Osteoblast (primary cell): Measurements from ENCODE around the gene CHCT1. TPM values are rescaled to one million over a fixed set of nuclear protein-coding genes. Genes with fewer than 3 reads are reported as not detected.
"Not testable (repeated sequence)": the region's sequence is repeated elsewhere in the genome, so short reads cannot be mapped to it uniquely, and the experiment has no call there.

Experiments
- DNase-seq: peaks from one replicate; pipeline ENCODE4 v3.0.0; 2011; ENCODE audit warnings: low spot score, mixed read lengths; ENCODE audit not compliant: insufficient read length; ENCODE audit errors: missing footprints
- H2AFZ ChIP-seq: 2 replicates; pipeline ENCODE4 v1.6.0; 2011; ENCODE audit warnings: mild to moderate bottlenecking, low read length
- H3K27ac ChIP-seq: 2 replicates; pipeline ENCODE4 v1.5.1; 2011; ENCODE audit warnings: mild to moderate bottlenecking, low read depth, low read length, moderate library complexity
- H3K27me3 ChIP-seq: 2 replicates; pipeline ENCODE4 v1.6.0; 2012; ENCODE audit warnings: mild to moderate bottlenecking, control low read depth, inconsistent platforms, low read length, moderate library complexity; ENCODE audit not compliant: insufficient read depth
- H3K36me3 ChIP-seq: 2 replicates; pipeline ENCODE4 v1.5.1; 2011; ENCODE audit warnings: mild to moderate bottlenecking, low read length, control low read depth, moderate library complexity; ENCODE audit not compliant: insufficient read depth
- H3K4me1 ChIP-seq: 2 replicates; pipeline ENCODE4 v1.5.1; 2011; ENCODE audit warnings: mild to moderate bottlenecking, low read length, control low read depth, moderate library complexity; ENCODE audit not compliant: insufficient read depth
- H3K4me2 ChIP-seq: 2 replicates; pipeline ENCODE4 v1.6.0; 2011; ENCODE audit warnings: mild to moderate bottlenecking, low read length; ENCODE audit not compliant: insufficient read depth
- H3K4me3 ChIP-seq: fragments of 200-600 bp; sonication (generic); 3 replicates; pipeline ENCODE4 v1.5.1; 2012; ENCODE audit warnings: mild to moderate bottlenecking, low read length, inconsistent platforms; ENCODE audit not compliant: insufficient read depth
- H3K79me2 ChIP-seq: 2 replicates; pipeline ENCODE4 v1.6.0; 2012; ENCODE audit warnings: mild to moderate bottlenecking, low read length, control low read depth, inconsistent platforms; ENCODE audit not compliant: insufficient read depth
- H3K9me3 ChIP-seq: 2 replicates; pipeline ENCODE4 v1.5.1; 2011; ENCODE audit warnings: low read depth, low read length, control low read depth
- H4K20me1 ChIP-seq: 2 replicates; pipeline ENCODE4 v1.6.0; 2012; ENCODE audit warnings: mild to moderate bottlenecking, low read length, control low read depth; ENCODE audit not compliant: insufficient read depth
- CTCF ChIP-seq: IDR thresholded peaks from 2 replicates; pipeline ENCODE4 v1.5.1; 2011; ENCODE audit warnings: mild to moderate bottlenecking, low read depth, low read length, moderate library complexity; ENCODE audit errors: extremely low read depth
- total RNA-seq: library from RNA; depleted of rRNA; stranded (reverse); fragments of >200 nt; gene quantifications from 2 replicates; pipeline ENCODE4 v1.2.3, GENCODE V29; 2012

Gene CHCT1
- total RNA-seq, 1 donor, result not detected

GRCh38 chr17:60412701-60413100 lies 9.6 kb upstream of the CHCT1 start:
- Histone ChIP-seq H3K79me2 (no peaks in the 10 kb centered on the region), H3K4me1 (no peaks in the 10 kb centered on the region), H3K9me3 (no peaks in the 10 kb centered on the region), H3K36me3 (no peaks in the 10 kb centered on the region), H3K4me2 (no peak overlapping the region), H3K4me3 (no peak overlapping the region), H3K27ac (no peak overlapping the region), H4K20me1 (no peaks in the 10 kb centered on the region), H2AFZ (no peak overlapping the region), H3K27me3 (no peaks in the 10 kb centered on the region)
- DNase-seq, result no peak
- TF ChIP-seq CTCF, result no peak

- H3K4me3 ChIP-seq, result no peak overlapping the region
- H3K27me3 ChIP-seq, result no peaks in the 10 kb centered on the region
- H3K79me2 ChIP-seq, result no peaks in the 10 kb centered on the region
- H3K9me3 ChIP-seq, result no peaks in the 10 kb centered on the region
- no peak overlapping the region for H3K4me2 ChIP-seq
- no peak overlapping the region for H2AFZ ChIP-seq
- H3K27ac ChIP-seq, result no peak overlapping the region
- H4K20me1 ChIP-seq, result no peaks in the 10 kb centered on the region
- H3K36me3 ChIP-seq, result no peaks in the 10 kb centered on the region
- TF ChIP-seq CTCF, result no peak
- H3K4me1 ChIP-seq, result no peaks in the 10 kb centered on the region
- no peak for DNase-seq
Observed at GRCh38 chr17:60415146-60415545, 7.1 kb upstream of the CHCT1 start.

- Histone ChIP-seq H3K36me3 (no peaks in the 10 kb centered on the region), H3K27me3 (no peaks in the 10 kb centered on the region), H3K27ac (no peak overlapping the region), H3K4me1 (no peaks in the 10 kb centered on the region), H3K9me3 (no peaks in the 10 kb centered on the region), H3K4me2 (no peak overlapping the region), H3K4me3 (no peak overlapping the region), H3K79me2 (no peaks in the 10 kb centered on the region), H4K20me1 (no peaks in the 10 kb centered on the region), H2AFZ (no peak overlapping the region)
- no peak for TF ChIP-seq CTCF
- DNase-seq, result no peak
Observed at GRCh38 chr17:60416368-60416925, 5.8 kb upstream of the CHCT1 start.

- not testable (repeated sequence) for H3K27me3 ChIP-seq, DNase-seq, H3K4me3 ChIP-seq, H3K4me1 ChIP-seq, H3K36me3 ChIP-seq, H3K79me2 ChIP-seq, H3K27ac ChIP-seq, H2AFZ ChIP-seq, H3K9me3 ChIP-seq, H4K20me1 ChIP-seq, H3K4me2 ChIP-seq
Observed at GRCh38 chr17:60419003-60419402, 3.3 kb upstream of the CHCT1 start.

- not testable (repeated sequence) for H3K36me3 ChIP-seq, H3K9me3 ChIP-seq, H3K4me3 ChIP-seq, H3K27ac ChIP-seq, H3K4me1 ChIP-seq, H4K20me1 ChIP-seq, H3K79me2 ChIP-seq, H3K27me3 ChIP-seq, H2AFZ ChIP-seq, DNase-seq, H3K4me2 ChIP-seq
Observed at GRCh38 chr17:60419875-60420274, 2.4 kb upstream of the CHCT1 start.
